CD4-positive, alpha-beta T cell treated with Interleukin-12 subunit alpha and Interleukin-12 subunit beta, for 1 hour (primary cell): ENCODE data around the gene KCNC4.

Experiments used
- DNase-seq: peaks from one replicate; pipeline ENCODE4 v3.0.0-alpha.2; 2020

The KCNC4 gene

DNA sequence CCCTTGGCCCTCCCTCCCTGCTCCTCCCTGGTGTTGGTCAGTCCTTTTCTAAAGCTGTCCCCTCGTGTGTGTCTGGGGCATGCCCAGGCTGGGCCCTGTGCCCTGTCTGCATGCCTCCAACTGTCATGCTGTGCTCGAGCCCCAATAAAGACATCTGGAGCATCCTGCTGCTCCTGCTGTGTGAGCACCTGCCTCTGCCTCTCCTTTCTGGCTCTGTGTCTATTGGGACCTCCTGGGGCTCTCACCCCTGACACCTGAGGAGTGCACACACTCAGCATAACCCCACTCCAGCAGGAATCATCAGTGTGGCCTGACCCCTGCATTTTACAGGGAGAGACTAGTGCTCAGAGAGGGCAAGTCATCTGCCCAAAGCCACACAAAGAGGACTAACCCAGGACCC, 23.7 kb downstream of the KCNC4 start:
- DNase-seq: no peak

DNA sequence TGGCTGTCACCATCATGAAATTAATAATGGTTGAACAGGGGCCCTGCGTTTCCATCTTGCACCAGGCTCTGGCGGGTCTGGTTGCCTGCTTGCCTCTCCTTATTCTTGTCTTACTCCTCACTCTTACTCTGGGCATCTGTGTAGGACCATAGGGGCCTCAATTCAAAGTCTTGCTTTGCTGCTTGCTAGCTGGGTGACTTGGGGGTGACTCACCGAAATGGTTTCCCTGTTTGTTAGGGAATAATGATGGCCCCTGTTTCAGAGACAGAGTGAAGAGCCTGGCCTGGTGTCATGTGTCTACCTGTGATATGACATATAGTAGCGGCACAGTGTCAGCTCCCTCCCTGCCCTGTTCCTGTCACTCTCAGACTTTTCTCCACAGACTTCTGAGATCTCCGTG, 24.6 kb downstream of the KCNC4 start:
- no peak for DNase-seq

DNA sequence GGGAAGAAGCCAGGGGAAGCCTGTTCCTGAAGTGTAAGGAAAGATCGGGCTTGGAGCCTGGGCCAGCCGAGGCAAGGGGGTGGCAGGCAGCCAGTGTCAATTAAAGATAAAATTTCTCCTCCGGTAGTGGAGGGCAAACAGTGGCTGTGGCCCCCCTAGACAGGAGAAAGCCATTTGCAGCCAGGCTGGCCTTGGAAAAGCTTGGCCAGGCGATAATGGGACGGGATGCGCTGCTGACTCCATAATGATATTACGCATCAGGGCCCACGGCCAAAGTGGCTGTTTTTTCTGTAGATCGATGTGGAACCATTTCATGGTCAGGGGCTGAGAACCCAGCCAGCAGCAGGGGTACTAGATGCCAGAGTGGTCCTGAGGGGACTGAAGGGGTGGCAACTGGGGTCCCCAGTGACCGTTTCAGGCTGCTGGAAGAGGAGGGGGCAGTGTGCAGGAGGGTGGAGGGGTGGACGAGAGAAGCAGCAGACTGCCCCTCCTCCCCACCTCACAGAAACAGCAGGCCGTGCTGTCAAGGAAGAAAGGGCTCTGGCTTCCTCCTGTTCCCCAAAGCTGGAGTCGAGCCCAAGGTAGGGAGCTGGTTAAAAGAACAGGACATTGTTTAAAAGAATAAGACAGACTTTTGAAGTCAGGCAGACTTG, 25.2 kb downstream of the KCNC4 start:
- DNase-seq: no peak

DNA sequence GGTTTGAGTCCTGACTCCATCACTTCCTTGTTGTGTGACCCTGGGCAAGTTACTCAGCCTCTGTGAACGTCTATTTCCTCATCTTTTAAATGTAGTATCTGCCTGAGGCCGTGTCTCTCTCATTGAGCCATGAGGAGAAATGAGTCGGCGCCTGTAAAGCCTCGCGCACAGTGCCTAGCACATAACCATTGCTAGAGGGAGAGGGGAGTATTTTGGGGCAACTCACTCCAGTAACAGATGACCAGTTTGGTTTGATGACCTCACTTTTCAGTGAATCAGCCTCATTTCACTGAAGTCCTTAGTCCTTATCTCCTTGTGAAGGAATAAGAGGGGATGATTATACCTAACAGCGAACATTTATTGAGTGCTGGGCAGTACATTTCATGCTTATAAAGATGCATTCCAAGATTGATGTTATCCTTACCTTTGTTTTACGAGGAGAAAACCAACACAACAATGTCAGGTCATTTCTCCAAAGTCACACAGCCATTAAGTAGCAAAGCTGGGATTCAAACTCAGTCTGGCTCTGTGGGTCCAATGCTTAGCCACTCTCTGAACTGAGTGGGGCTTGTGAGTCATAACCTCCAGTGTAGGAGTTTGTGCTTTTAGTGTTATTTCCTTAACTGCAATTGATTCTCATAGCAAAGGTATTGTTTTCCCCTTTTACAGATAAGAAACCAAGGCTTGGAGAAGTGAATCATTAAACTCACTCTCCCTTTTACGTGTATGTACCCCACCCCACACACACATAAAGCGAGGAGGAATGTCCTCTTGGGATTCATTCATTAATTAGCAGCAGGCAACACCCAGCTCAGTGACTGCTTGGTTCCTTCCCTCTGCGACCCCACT, 25.9 kb downstream of the KCNC4 start:
- DNase-seq: no peak

DNA sequence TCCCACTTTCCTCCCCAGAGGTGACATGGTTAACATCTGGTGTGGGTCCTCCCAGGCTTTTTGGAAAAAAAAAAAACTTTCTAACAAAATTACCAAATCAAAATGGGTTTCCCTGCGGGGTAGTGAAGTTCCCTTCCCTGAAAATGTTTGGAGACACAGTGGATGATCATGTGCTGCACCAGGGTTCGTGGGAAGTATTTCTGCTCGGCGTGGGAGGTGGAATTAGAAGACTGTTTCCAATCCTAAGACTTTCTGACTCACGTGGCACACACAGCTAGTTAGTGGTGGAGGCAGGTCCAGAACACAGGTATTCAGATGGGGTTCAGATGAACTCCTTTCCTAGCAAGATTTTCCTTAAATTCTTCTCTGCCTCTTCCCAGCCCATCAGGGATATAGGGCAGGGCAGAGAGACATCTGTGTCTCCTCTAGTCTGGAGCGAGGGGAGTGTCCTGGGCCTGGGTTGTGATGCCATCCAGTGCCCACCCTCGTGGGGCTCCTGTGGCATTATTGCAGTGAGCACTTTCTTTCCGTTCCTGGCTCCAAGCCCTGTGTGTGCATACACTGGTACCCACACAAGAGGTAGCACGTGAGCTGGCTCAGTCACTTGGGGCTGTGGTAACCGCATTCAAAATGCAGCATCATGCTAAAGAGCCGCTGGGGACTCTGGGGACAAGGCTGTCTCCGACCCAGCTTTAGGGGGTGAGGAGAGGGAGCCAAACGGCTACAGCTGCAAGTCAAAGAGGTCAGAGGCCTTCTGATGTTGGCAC, 27.5 kb downstream of the KCNC4 start:
- DNase-seq: no peak

DNA sequence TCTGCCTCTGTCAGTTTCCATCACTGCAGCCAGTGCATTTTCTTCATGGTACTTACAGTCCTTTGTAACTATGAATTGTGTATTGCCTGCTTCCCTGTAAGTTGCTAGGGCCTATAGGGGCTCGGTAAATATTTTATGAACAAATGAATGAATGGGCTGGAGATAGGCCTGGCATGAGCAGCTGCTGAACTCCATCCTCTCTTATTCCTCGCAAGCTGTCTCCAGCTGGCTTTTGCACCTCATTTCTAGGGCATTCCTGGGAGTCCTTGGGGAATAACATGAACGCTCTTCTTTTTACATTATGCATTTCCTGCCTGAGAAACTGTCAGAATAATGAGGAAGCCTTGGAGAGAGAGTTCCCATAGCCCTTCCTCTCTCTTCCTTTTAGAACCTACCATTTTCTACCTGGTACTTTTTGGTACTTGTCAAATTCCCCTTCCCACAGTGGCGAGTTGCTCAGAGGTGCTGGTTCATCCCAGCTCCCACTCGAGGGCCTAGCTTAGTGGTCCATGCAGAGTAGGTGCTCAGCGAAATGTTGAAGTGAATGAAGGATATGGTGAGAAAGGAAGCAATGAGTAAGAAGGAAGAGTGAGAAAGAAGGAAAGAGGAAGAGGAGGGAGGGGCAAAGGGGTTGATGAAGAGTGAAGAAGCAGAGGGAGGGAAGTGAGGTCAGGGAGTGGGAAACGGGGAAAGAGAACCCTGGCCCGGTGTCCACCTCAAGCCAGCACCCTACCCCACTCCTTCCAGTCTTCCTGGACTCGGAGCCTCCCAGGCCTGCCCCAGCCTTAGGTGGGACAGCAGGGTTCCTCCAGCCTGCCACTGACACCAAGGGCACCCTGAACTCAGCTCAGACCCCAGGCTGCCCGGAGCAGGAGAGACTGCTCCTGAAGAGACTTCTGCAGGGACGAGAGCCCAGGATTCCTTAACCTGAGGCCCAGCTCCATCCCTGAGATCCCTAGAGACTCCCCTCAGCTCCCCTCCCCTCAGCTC, 29.6 kb downstream of the KCNC4 start:
- no peak for DNase-seq

DNA sequence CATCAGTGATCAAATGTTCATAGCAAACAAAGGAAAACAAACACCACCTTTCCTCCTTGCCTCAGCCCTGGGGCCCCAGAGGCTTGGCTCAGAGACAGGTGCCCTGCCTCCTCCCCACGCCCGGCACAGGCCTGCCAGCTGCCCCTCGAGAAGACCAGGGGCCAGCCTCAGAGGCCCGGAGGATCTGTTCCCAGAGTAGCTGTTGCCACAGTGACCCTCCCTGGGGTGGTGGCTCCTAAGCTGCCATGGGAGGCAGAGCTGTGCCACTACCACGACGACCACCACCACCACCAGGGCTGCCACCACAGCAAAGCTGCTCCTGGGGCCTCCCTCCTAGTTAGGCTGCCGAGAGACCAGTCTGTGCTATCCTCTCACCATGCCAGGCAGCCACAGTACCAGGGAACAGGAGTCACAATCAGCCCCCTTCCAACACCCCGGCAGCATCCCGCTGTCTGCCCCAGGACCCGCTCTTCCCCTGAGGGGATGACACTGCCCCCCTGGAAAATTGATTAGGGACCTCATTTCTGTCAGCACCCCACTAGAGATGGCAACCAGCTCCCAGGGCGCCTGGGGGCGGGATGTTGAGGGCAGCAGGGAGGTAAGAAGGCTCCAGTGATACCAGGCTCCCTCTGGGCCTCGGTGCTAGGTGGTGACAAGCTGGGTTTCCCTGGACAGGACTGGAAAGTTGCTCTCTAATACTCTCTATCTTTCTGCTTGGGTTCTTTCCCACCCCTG, 30.5 kb downstream of the KCNC4 start:
- DNase-seq: no peak

DNA sequence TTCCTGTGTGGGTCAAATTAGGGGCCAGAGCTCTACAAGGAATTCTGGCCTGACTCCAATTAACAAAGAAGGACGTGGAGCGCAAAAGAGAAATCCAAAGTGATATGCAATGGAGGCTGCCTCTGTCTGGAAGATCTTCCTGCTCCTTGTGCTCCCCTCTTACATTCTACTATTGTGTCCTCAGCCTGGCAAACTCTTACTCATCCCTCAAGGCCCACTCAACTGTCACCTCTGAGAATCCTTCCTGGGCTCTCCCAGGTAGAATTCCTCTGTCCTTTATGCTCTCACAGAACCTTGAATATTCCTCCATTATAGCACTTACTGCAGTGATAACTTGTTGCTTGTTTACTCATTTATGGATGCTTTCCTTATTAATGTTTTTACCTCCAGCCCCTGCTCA, 31.4 kb downstream of the KCNC4 start:
- no peak for DNase-seq

DNA sequence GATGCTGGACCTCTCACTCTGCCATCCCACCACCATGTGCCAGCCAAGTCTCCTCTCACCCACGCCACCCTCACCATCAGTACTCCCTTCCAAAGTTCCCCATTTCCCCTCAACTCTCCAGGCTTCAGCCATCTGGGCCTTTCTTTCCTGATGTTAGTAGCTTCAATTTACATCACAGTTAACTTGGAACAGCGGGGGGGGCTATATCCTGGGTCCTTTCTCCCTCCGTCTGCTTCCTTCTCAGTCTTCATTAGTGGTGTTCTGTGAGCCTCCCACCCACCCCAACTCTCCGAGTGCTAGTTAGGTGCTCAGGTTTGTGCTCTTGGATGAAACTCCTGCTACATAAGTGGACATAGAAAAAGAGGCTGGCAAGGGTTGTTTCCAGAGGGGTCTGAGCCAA, 31.9 kb downstream of the KCNC4 start:
- no peak for DNase-seq

DNA sequence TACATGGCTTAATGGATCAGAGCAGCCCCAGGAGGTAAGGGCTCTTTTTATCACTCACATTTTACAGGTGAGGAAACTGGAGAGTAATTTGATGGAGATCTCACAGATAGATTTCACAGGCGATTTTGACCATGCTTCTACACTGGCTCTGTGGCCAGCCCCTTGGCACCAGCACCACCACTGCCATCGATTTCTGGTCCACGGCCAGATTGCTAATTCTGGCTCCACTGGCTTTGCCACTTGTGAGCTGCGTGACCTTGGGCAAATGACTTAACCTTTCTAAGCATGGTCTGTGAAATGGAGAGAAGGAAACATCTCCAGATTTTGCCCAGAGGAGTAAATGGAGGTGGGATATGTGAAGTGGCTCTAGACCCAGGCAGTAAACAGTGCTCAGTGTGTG, 32.6 kb downstream of the KCNC4 start:
- DNase-seq: no peak

DNA sequence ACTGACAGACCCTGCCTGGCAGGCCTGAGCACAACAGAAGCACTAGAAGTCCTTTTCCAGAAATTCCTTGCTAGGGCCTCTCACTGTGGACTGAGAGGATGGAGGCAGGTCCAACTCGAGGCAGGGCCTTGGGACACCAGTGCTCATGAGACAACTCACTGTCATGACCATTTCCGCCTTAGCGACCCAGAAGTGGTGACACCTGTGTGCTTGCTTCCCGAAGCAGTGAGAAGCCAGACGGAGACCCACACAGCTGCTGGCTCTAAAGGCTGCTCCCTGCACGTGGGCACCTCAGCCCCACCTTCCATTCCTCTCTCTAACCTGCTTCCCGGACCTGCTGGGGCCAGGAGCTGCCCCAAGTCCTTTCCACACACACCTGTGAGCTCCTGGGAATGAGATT, 33.0 kb downstream of the KCNC4 start:
- no peak for DNase-seq

DNA sequence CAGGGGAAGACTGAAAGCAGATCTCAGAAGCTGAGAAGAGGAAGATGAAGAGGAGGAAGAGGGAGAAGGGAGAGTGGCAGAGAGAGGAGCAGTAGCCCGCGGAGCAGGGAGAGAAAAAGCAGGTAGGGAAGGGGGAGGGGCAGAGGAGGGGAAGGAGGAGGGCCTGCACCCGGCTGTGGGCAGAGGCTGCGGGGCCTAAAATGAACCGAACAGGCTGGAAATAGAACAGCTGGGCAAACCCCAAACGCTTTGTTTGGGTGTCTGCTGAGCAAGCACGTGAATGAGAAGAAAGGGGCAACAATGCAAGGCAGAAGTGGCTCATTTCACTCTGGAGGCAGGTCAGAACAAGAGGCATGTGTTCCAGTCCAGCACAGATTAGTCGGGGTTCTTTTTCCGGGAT, 33.5 kb downstream of the KCNC4 start:
- DNase-seq: no peak

DNA sequence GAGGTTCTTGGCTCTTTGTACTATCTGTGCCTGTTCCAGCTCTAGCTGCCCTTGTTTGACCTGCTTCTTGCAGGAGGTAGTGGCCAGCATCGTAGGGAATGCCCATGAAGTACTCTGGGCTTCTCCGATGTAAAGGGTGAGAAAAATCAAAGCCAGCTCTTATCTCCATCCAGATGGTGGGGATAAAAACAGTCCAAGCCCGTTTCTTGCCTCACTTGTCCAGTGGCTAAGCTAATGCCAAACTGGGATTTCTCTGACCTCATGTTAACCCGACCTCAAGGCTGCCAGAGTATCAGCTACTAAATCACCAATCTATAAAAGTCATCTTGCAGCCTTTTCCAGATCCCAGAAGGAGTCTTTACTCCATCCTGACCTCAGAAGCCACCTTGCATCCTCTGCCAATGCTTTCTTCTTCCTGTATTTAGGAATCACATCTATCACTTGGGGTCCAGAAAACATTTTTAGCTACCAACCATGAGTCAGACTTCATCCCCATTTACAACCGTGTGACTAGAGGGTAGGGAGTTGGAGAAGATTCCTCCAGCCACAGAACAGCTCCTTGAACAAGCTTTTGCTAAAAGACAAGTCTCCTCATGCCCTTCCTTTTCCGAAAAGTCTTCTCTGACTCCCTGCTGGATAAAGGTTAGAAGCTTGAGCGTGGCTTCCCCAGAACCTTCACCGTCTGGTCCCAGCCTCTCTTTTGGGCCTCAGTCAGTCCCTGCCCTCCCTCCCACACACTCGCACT, 35.9 kb downstream of the KCNC4 start:
- no peak for DNase-seq

DNA sequence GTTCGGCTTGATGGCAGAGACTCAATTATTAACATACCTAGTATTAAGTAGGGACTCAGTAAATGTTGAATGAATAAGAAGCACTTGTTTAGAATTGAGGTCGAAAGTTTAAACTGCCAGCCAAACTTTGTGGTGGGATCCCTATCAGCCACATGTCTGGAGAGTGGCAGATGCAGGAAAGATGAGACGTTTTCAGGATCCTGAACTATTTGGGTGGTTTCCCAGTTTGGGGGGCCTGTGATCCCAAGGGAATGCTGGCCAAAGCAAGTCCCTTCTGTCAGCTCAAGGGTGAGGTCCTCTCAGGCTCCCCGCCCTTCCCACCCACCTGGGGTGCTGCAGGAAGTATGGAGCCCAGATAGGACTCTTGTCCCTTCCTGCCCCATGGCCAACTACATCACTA, 38.6 kb downstream of the KCNC4 start:
- DNase-seq: no peak

DNA sequence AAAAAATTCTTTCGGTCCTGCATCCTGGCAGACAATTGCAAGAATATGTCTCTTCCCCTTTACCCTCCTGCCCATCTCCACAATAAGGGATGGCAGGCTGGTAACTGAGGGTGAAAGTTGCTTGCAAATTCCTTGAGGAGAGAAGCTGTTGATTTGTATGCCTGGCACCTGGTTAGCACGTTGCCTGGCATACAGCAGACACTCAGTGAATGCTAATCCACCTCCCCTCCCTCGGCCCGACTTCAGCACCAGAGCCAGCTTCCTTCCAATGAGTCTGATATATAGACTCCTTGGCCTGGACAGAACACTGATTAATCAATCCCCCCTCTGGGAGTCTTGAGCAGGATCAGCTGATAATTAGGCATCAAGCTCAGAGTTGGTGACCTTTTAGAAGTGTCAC, 39.1 kb downstream of the KCNC4 start:
- DNase-seq: no peak

DNA sequence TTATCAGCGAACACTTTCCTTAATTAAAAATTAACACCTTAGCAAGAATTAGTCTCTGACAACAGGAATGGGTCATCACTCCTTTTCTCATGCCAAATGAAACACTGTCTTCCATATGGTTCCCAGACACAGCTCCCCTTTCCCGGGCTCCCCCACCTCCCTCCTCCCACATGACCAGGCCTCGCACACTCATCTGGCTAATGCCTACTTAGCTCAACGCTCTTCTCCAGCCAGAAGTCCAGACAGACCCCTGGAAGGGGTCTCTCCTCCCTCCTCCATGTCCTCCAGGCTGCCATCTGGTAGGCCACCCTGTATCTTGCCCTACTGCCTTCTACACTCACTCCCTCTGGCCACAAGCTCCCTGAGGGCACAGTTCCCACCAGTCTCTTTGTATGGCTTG, 39.9 kb downstream of the KCNC4 start:
- no peak for DNase-seq

DNA sequence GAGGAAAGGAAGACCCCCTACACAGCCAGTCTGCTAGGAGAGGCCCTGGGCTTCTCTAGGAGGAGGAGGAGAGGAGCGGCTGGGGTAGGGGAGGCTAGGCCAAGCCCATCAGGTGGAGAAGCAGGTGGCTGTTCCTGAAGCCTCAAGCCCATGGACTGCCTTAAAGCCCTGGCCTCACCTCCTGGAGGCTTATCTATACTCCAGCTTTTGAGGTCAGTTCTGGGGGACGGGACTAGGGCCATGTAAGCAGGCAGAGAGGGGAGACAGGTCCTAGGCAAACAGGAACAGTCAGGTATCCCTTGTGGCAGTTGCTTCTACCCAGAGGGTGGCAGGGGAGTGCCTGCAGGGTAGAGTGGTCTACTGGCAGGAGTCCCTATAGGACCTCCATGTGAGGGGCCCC, 40.6 kb downstream of the KCNC4 start:
- no peak for DNase-seq

DNA sequence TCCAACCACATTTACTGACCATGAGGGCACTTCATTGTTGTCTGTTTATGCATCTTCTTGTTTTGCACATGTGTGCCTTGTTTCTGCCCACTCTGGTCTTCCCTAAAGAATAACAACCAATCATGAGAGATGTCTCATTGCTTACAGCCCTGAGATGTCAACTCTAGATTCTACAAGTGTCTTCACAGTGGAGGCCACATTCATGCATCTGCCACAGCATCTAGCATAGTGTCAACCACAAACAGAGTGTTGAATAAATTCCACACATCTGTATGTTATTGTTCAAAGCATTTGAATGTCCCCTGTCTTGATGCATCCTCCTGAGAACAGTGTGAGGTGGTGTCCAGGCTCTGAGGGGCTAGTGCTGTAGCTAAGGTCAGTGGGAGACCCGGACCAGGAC, 43.1 kb downstream of the KCNC4 start:
- DNase-seq: no peak

DNA sequence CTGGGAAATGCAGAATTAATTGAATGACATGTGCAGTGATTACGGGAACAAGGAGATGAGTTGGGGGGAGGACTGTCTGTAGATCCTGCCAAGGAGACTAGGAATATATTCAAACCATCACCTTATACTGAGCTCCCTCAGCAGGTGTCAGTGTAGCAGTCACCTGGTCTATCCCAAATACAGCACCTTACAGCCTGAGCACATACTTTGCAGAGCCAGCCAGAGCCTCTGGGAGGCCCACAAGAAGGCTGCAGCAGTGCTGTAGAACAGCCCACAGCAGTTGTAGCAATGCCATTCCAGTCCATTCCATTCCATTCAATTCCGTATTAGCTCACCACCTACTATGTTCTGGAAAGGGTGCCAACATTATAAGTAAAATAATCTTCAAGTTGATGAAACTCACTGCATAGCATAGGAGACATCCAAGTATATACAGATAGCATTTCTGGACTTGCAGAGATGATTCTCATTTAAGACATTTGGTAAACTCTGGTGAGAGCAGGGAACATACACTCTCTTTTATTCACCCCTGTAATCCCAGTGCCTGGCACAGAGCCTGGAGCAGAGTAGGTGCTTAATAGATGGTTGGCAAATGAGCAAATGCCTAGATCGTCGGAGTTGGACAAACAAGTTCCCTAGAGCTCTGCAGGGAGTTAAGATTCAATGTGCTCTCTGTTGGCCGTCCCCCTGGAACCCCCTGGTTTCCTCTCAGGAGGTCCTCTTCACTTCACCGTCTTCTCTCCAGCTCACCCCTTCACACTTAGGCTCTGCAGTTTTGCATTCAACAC, 44.7 kb downstream of the KCNC4 start:
- no peak for DNase-seq

DNA sequence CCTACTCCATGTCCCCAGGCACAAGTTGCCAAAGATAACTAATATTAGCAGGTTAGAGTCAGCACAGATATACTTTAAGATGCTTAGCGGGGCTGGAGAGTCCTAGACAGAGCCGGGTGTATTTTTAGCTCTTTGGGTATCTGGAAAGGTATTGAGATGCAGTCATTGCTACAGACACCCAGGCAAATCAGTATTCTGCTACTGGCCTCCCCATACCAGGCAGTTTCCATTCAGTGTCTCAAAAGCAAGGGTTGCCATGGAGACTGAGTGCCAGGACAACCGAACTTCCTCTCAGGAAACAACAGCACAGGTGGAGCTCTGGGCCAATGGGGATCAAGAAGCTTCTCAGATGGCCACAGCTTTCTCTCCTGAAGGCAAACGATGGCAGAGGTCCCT, 45.3 kb downstream of the KCNC4 start:
- DNase-seq: peak; percentile 9
